ENCODE measurements around the gene LLGL2. TPM values are rescaled to one million over a fixed set of nuclear protein-coding genes. Genes with fewer than 3 reads are reported as not detected.

Gene LLGL2
- total and polyA plus RNA-seq, 9 donors = 2.1 to 12.1 (median 4.3) TPM

Other genes starting within 250 kb of the LLGL2 start
- gene SLC25A19, start 236.3 kb upstream of the LLGL2 start, total RNA-seq = 7.0 TPM
- gene SLC25A19, start 236.3 kb upstream of the LLGL2 start, polyA plus RNA-seq (ENCODE audit: insufficient read depth in 1 of 8, insufficient read length in 8 of 8, low replicate concordance in 1 of 8) = 1 to 10 TPM; 6.1 to 8.3 (median 7.3) TPM
- 88.4 TPM for gene GRB2, start 120.0 kb upstream of the LLGL2 start, total RNA-seq
- 100 to 1,000 TPM; 125 to 162 (median 148) TPM for gene GRB2, start 120.0 kb upstream of the LLGL2 start, polyA plus RNA-seq (ENCODE audit: insufficient read depth in 1 of 8, insufficient read length in 8 of 8, low replicate concordance in 1 of 8)
- 31.5 TPM for gene TMEM94, start 69.1 kb upstream of the LLGL2 start, total RNA-seq
- 10 to 100 TPM; 47.1 to 67.8 (median 60.4) TPM for gene TMEM94, start 69.1 kb upstream of the LLGL2 start, polyA plus RNA-seq (ENCODE audit: insufficient read depth in 1 of 8, insufficient read length in 8 of 8, low replicate concordance in 1 of 8)
- gene CASKIN2, start 10.2 kb upstream of the LLGL2 start, total RNA-seq = 11.4 TPM
- gene CASKIN2, start 10.2 kb upstream of the LLGL2 start, polyA plus RNA-seq (ENCODE audit: insufficient read depth in 1 of 8, insufficient read length in 8 of 8, low replicate concordance in 1 of 8) = 10 to 100 TPM; 17.7 to 27.9 (median 23.9) TPM
- 21.0 TPM for gene TSEN54, start 9.2 kb upstream of the LLGL2 start, total RNA-seq
- gene TSEN54, start 9.2 kb upstream of the LLGL2 start, polyA plus RNA-seq (ENCODE audit: insufficient read depth in 1 of 8, insufficient read length in 8 of 8, low replicate concordance in 1 of 8) = 10 to 100 TPM; 12.5 to 27.3 (median 20.2) TPM
- gene MYO15B, start 62.1 kb downstream of the LLGL2 start, total RNA-seq = 77.4 TPM
- 100 to 1,000 TPM in 5 of 8 donors, 10 to 100 TPM in 3; 52.9 to 147 (median 119) TPM for gene MYO15B, start 62.1 kb downstream of the LLGL2 start, polyA plus RNA-seq (ENCODE audit: insufficient read depth in 1 of 8, insufficient read length in 8 of 8, low replicate concordance in 1 of 8)
- gene SMIM5, start 107.7 kb downstream of the LLGL2 start, total RNA-seq = 10.8 TPM
- 10 to 100 TPM in 1 of 8 donors, 1 to 10 TPM in 7; 4.0 to 12.1 (median 7.8) TPM for gene SMIM5, start 107.7 kb downstream of the LLGL2 start, polyA plus RNA-seq (ENCODE audit: insufficient read depth in 1 of 8, insufficient read length in 8 of 8, low replicate concordance in 1 of 8)
- gene RECQL5, start 141.5 kb downstream of the LLGL2 start, total RNA-seq = 14.5 TPM
- 10 to 100 TPM; 12.0 to 20.8 (median 16.9) TPM for gene RECQL5, start 141.5 kb downstream of the LLGL2 start, polyA plus RNA-seq (ENCODE audit: insufficient read depth in 1 of 8, insufficient read length in 8 of 8, low replicate concordance in 1 of 8)
- 79.7 TPM for gene SAP30BP, start 141.6 kb downstream of the LLGL2 start, total RNA-seq
- 10 to 100 TPM; 63.7 to 80.1 (median 76.8) TPM for gene SAP30BP, start 141.6 kb downstream of the LLGL2 start, polyA plus RNA-seq (ENCODE audit: insufficient read depth in 1 of 8, insufficient read length in 8 of 8, low replicate concordance in 1 of 8)
- 1.6 TPM for gene ITGB4, start 195.8 kb downstream of the LLGL2 start, total RNA-seq
- 10 to 100 TPM in 1 of 8 donors, 1 to 10 TPM in 7; 3.1 to 16.7 (median 6.5) TPM for gene ITGB4, start 195.8 kb downstream of the LLGL2 start, polyA plus RNA-seq (ENCODE audit: insufficient read depth in 1 of 8, insufficient read length in 8 of 8, low replicate concordance in 1 of 8)
- gene GALK1, start 239.5 kb downstream of the LLGL2 start, total RNA-seq = 27.7 TPM
- 10 to 100 TPM; 28.2 to 38.5 (median 32.1) TPM for gene GALK1, start 239.5 kb downstream of the LLGL2 start, polyA plus RNA-seq (ENCODE audit: insufficient read depth in 1 of 8, insufficient read length in 8 of 8, low replicate concordance in 1 of 8)

All from muscle of leg (tissue), 9 donors.